Peyer's patch (tissue), 4 donors: ENCODE data around the gene LRFN4.

Source experiments
- POLR2A ChIP-seq, 2 donors: fragments of 450-650 bp; IDR thresholded peaks; one replicate each; pipeline ENCODE4 v1.5.1; 2017; ENCODE audit warnings: antibody characterized with exemption in 2 of 2, mild to moderate bottlenecking in 2 of 2, moderate library complexity in 2 of 2
- TF ChIP-seq, protein P1 (sequence below), 6 experiments: fragments of 450-650 bp in 4 of 6; fragments of 200-600 bp in 2 of 6; sonication (generic) in 1 of 6; IDR thresholded peaks; one replicate each; pipeline ENCODE4 v1.5.1; 2017 to 2019; ENCODE audit warnings: antibody characterized with exemption in 6 of 6, mild to moderate bottlenecking in 3 of 6, moderate library complexity in 1 of 6

DNA sequence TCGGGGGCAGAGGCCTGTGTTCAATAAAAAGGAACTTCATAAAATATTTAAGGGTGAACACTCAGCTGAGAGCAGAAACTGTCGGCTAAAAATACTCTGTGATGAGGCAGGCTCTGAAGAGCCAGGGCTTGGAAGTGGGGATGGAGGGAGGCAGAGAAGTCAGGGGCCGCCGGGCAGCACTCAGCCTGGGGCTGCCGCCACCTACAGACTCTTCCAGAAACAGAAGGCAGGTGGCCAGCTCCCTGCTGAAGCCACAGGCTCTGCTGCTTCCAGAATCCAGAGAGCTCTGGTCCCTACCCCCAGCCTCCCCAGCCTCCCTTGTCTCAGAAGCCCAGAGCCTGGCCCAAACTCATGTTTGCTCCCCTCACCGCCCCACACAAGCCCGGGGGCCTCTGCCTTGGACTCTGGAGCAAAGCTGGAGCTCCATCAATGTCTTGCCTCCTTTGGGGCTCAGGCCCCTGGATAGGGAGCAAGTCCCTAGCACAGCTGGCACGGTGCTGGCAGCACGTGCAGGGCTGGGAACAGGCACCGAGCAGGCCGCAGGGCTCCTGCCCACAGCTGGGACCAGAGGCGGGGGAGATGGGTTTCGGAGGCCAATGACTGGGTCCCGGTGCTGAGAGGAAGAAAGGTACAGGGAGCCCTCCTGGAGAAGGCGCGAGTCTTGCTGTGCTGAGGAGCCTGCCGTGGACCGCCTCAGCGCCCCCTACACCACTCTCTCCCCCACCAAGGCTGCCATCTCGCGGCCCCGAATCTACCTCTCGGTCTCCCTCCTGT is 8.2 kb downstream of the LRFN4 start:
- TF ChIP-seq, protein P1, sequence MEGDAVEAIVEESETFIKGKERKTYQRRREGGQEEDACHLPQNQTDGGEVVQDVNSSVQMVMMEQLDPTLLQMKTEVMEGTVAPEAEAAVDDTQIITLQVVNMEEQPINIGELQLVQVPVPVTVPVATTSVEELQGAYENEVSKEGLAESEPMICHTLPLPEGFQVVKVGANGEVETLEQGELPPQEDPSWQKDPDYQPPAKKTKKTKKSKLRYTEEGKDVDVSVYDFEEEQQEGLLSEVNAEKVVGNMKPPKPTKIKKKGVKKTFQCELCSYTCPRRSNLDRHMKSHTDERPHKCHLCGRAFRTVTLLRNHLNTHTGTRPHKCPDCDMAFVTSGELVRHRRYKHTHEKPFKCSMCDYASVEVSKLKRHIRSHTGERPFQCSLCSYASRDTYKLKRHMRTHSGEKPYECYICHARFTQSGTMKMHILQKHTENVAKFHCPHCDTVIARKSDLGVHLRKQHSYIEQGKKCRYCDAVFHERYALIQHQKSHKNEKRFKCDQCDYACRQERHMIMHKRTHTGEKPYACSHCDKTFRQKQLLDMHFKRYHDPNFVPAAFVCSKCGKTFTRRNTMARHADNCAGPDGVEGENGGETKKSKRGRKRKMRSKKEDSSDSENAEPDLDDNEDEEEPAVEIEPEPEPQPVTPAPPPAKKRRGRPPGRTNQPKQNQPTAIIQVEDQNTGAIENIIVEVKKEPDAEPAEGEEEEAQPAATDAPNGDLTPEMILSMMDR (IDR thresholded peaks at IDR 0.05) = no peak
- TF ChIP-seq POLR2A (IDR thresholded peaks at IDR 0.05) = no peak
